ENCODE measurements around the gene ZBTB40. TPM values are rescaled to one million over a fixed set of nuclear protein-coding genes. Genes with fewer than 3 reads are reported as not detected.

ZBTB40 gene
- total RNA-seq (10 to 100 TPM; 11.6 to 26.0 (median 22.9) TPM), polyA plus RNA-seq (10 to 100 TPM in 1 of 2 donors, 1 to 10 TPM in 1; 8.3 to 19.1 TPM)
- long read RNA-seq, donor 1, partial matches to known transcripts: 10 of 25 reads
- long read RNA-seq, donor 1, other reads (novel, unspliced or antisense): 15 of 25 reads
- long read RNA-seq, donor 2, full-length matches to known transcripts: 1 of 1 reads
- long read RNA-seq, donor 2, partial matches to known transcripts: 0 of 1 reads
- long read RNA-seq, donor 2, other reads (novel, unspliced or antisense): 0 of 1 reads
- long read RNA-seq, donor 3, partial matches to known transcripts: 11 of 38 reads
- long read RNA-seq, donor 3, other reads (novel, unspliced or antisense): 27 of 38 reads

- H3K4me1 ChIP-seq (ENCODE audit: insufficient read depth): peaks cover 8% of the 10 kb centered on the region
- WGBS, 3 donors: 0 to 1% (median 0%) methylated on average over 56 to 68 of the region's 68 CpGs
- H3K27ac ChIP-seq: peak within 1 kb of the TSS; percentile 87 to 93
- intact Hi-C loops (cut with DNase I): no loop called here
- DNase-seq: peak; percentile 98 to 99 (median 99)
- no peaks in the 10 kb centered on the region for H3K36me3 ChIP-seq
- no peaks in the 10 kb centered on the region for H3K9me3 ChIP-seq
- TF ChIP-seq EP300 (IDR thresholded peaks at IDR 0.05): peak; percentile 24
- TF ChIP-seq CTCF (IDR thresholded peaks at IDR 0.05): peak in 1 of 3 donors; percentile 9
- TF ChIP-seq POLR2A (IDR thresholded peaks at IDR 0.05): peak; percentile 40
- peak within 1 kb of the TSS; percentile 86 for H3K4me3 ChIP-seq
- no peaks in the 10 kb centered on the region for H3K27me3 ChIP-seq
These were observed at the start of gene ZBTB40 for GRCh38 chr1:22451702-22452480. Gene ZBTB40, plus strand, starts transcription at chr1:22451851. Its CDS starts 38,098 bp downstream, at chr1:22489949.

GRCh38 chr1:22402356-22403053 is 49.1 kb upstream of the ZBTB40 start:
- no peak for TF ChIP-seq EP300 (IDR thresholded peaks at IDR 0.05)
- TF ChIP-seq POLR2A (IDR thresholded peaks at IDR 0.05): no peak
- TF ChIP-seq CTCF (IDR thresholded peaks at IDR 0.05): no peak
- WGBS, 3 donors: 84 to 89% (median 85%) methylated on average over 12 of the region's 12 CpGs
- no peaks in the 10 kb centered on the region for H3K9me3 ChIP-seq
- H3K4me1 ChIP-seq (ENCODE audit: insufficient read depth): no peaks in the 10 kb centered on the region
- H3K4me3 ChIP-seq: no peak overlapping the region
- no peak overlapping the region for H3K27ac ChIP-seq
- no peaks in the 10 kb centered on the region for H3K36me3 ChIP-seq
- DNase-seq: no peak
- no peaks in the 10 kb centered on the region for H3K27me3 ChIP-seq
- intact Hi-C loops (cut with DNase I): no loop called here

- 83 to 88% (median 87%) methylated on average over 5 of the region's 5 CpGs for WGBS, 3 donors
- Histone ChIP-seq H3K4me1 (ENCODE audit: insufficient read depth) (no peaks in the 10 kb centered on the region), H3K27ac (no peak overlapping the region), H3K4me3 (no peak overlapping the region), H3K27me3 (no peaks in the 10 kb centered on the region), H3K9me3 (no peaks in the 10 kb centered on the region), H3K36me3 (no peaks in the 10 kb centered on the region)
- no peak for DNase-seq
- intact Hi-C loops (cut with DNase I): no loop called here
- TF ChIP-seq POLR2A (IDR thresholded peaks at IDR 0.05) (no peak), EP300 (IDR thresholded peaks at IDR 0.05) (no peak), CTCF (IDR thresholded peaks at IDR 0.05) (no peak)
These were observed 47.2 kb upstream of the ZBTB40 start for GRCh38 chr1:22404486-22404885.

- no peaks in the 10 kb centered on the region for H3K4me1 ChIP-seq (ENCODE audit: insufficient read depth)
- DNase-seq: no peak
- no peak for TF ChIP-seq CTCF (IDR thresholded peaks at IDR 0.05)
- TF ChIP-seq POLR2A (IDR thresholded peaks at IDR 0.05): no peak
- TF ChIP-seq EP300 (IDR thresholded peaks at IDR 0.05): no peak
- no peak overlapping the region for H3K27ac ChIP-seq
- no peaks in the 10 kb centered on the region for H3K36me3 ChIP-seq
- H3K27me3 ChIP-seq: no peaks in the 10 kb centered on the region
- WGBS, 3 donors: 74 to 82% (median 78%) methylated on average over 13 of the region's 13 CpGs
- no peak overlapping the region for H3K4me3 ChIP-seq
- intact Hi-C loops (cut with DNase I): no loop called here
- H3K9me3 ChIP-seq: no peaks in the 10 kb centered on the region
These were observed 44.7 kb upstream of the ZBTB40 start for GRCh38 chr1:22406722-22407495.

Data from ovary (tissue), 10 donors.